ENCODE results near the gene L3MBTL3. TPM values are rescaled to one million over a fixed set of nuclear protein-coding genes. Genes with fewer than 3 reads are reported as not detected.

Gene L3MBTL3
- polyA plus RNA-seq, 1 experiment = 6.8 TPM

GRCh38 chr6:130055271-130055670, 36.9 kb downstream of the L3MBTL3 start:
- no peak for DNase-seq (ENCODE audit: low read depth)
- CTCF ChIA-PET = no interaction called here
- H3K4me3 ChIP-seq (ENCODE audit: low read depth, low read length) = no peak overlapping the region
- H3K36me3 ChIP-seq (ENCODE audit: control insufficient read depth, insufficient read depth, low read length) = peaks cover 10% of the 10 kb centered on the region
- POLR2A ChIA-PET = no interaction called here
- H3K27me3 ChIP-seq (ENCODE audit: control insufficient read depth, insufficient read depth, low read length) = no peaks in the 10 kb centered on the region
- TF ChIP-seq CTCF (IDR thresholded peaks at IDR 0.05; ENCODE audit: insufficient read depth, low read depth, low read length) = no peak

GRCh38 chr6:130057495-130057894, 39.1 kb downstream of the L3MBTL3 start:
- Histone ChIP-seq H3K4me3 (ENCODE audit: low read depth, low read length) (no peak overlapping the region), H3K36me3 (ENCODE audit: control insufficient read depth, insufficient read depth, low read length) (peaks cover 9% of the 10 kb centered on the region), H3K27me3 (ENCODE audit: control insufficient read depth, insufficient read depth, low read length) (no peaks in the 10 kb centered on the region)
- no peak for DNase-seq (ENCODE audit: low read depth)
- ChIA-PET POLR2A (interaction anchor here (0.7 kb wide), 1 partner anchor 185 kb away, joined by 10 read pairs; no protein-coding TSS in a partner anchor), CTCF (interaction anchor here (1.1 kb wide), 1 partner anchor 785 kb away, joined by 3 read pairs; no protein-coding TSS in a partner anchor)
- no peak for TF ChIP-seq CTCF (IDR thresholded peaks at IDR 0.05; ENCODE audit: insufficient read depth, low read depth, low read length)

GRCh38 chr6:130063806-130064205, 45.4 kb downstream of the L3MBTL3 start:
- H3K4me3 ChIP-seq (ENCODE audit: low read depth, low read length) = no peak overlapping the region
- ChIA-PET POLR2A (no interaction called here), CTCF (no interaction called here)
- H3K36me3 ChIP-seq (ENCODE audit: control insufficient read depth, insufficient read depth, low read length) = no peaks in the 10 kb centered on the region
- TF ChIP-seq CTCF (IDR thresholded peaks at IDR 0.05; ENCODE audit: insufficient read depth, low read depth, low read length) = no peak
- H3K27me3 ChIP-seq (ENCODE audit: control insufficient read depth, insufficient read depth, low read length) = no peaks in the 10 kb centered on the region
- no peak for DNase-seq (ENCODE audit: low read depth)

- POLR2A ChIA-PET = no interaction called here
- TF ChIP-seq CTCF (IDR thresholded peaks at IDR 0.05; ENCODE audit: insufficient read depth, low read depth, low read length) = no peak
- DNase-seq (ENCODE audit: low read depth) = no peak
- no peaks in the 10 kb centered on the region for H3K27me3 ChIP-seq (ENCODE audit: control insufficient read depth, insufficient read depth, low read length)
- CTCF ChIA-PET = interaction anchor here (1.5 kb wide), 1 partner anchor 10 kb away, joined by 4 read pairs; no protein-coding TSS in a partner anchor
- no peaks in the 10 kb centered on the region for H3K36me3 ChIP-seq (ENCODE audit: control insufficient read depth, insufficient read depth, low read length)
- no peak overlapping the region for H3K4me3 ChIP-seq (ENCODE audit: low read depth, low read length)
Measured at GRCh38 chr6:130065609-130066156, 47.3 kb downstream of the L3MBTL3 start.

GRCh38 chr6:130069485-130069884, 51.1 kb downstream of the L3MBTL3 start:
- Histone ChIP-seq H3K4me3 (ENCODE audit: low read depth, low read length) (no peak overlapping the region), H3K36me3 (ENCODE audit: control insufficient read depth, insufficient read depth, low read length) (no peaks in the 10 kb centered on the region), H3K27me3 (ENCODE audit: control insufficient read depth, insufficient read depth, low read length) (no peaks in the 10 kb centered on the region)
- TF ChIP-seq CTCF (IDR thresholded peaks at IDR 0.05; ENCODE audit: insufficient read depth, low read depth, low read length) = no peak
- CTCF ChIA-PET = no interaction called here
- POLR2A ChIA-PET = no interaction called here
- DNase-seq (ENCODE audit: low read depth) = no peak

All from BJ (cell line).